Activated naive CD4-positive, alpha-beta T cell treated with anti-CD3 and anti-CD28 coated beads, Interleukin-2, amount 50 U/mL, for 16 hours (primary cell): ENCODE data around the gene GALR1.

Source experiments
- DNase-seq: peaks from one replicate; pipeline ENCODE4 v3.0.0-alpha.2; 2020

Gene GALR1

DNA sequence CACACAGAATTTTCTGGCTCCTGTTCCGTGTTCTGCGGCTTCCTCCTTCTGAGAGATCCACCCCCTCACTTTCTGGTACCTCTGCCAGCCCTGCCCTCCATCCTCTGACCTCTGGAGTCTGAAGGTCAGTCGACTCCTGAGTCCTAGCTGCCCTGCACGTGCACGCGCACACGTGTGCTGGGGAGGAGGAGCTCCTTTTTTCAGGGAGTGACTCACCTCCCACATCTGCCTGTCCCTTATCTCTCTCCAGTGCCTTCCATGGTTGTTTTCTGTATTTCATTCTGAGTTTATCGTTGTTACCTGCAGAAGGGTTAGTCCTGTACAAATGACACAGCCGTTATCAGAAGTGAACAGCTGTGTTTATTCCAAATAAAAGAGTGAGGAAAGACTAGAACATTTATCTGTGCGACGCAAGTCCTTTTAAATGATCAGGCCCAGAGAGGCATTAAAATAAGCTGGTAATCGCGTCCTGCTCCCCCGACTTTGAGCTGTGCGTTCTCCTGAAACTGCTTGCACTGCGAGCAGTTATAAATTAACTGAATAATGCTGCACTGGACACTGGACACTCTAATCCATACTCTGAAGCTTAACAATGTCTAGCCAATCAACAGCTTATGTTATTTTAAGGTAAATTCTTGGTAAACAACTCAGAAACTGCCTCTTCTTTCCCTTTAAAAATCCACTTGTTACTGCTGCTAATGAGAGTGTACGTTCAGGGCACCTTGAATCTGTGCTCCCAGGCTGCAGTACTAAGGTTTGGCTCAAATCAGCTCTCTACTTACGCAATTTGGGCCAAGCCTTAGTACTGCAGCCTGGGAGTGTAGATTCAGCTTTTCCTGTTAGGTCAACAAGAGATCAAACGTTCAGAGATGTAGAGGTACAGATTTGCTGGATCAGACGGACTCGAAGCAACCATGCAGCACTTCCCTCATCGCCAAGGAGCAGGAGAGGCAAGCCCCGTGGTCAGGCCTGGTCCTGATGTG lies 72.5 kb downstream of the GALR1 start:
- DNase-seq: no peak

- no peak for DNase-seq
Measured at GRCh38 chr18:77323640-77324299, 74.1 kb downstream of the GALR1 start.
